Dermis blood vessel endothelial cell (primary cell): ENCODE measurements around the gene LRRC3C. TPM values are rescaled to one million over a fixed set of nuclear protein-coding genes. Genes with fewer than 3 reads are reported as not detected.

Experiments
- DNase-seq: peaks from one replicate; pipeline ENCODE4 v3.0.0; 2010
- total RNA-seq: library from RNA; depleted of rRNA; stranded (reverse); fragments of >200 nt; gene quantifications from 2 replicates; pipeline ENCODE4 v1.2.3, GENCODE V29; 2014

LRRC3C gene
- total RNA-seq, 1 donor from 2014 or later, result not detected

DNA sequence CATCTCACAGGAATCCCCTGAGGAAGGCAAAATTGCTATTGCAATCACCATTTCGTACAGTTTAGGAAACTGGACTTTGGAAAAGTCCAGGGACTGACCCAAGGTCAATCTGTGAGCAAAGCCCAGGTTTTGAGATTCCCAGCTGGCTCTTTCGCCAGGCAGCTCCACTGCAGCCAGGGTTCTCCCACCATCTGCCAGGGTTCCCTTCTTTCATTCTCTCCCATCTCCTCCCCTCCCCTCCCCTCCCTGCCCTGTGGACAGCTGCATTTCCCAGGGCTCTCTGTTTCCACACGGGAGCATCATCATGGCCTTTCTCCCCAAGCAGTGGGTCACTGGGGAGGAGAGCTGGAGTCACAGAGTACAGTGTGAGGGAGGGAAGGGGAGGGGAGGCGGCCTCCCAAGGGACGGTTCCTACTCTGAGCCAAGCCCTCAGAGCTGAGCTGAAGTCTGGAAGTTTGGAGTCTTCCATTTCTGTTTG, 23.4 kb downstream of the LRRC3C start:
- no peak for DNase-seq

GRCh38 chr17:39951924-39952679, 24.6 kb downstream of the LRRC3C start:
- DNase-seq, result no peak

DNA sequence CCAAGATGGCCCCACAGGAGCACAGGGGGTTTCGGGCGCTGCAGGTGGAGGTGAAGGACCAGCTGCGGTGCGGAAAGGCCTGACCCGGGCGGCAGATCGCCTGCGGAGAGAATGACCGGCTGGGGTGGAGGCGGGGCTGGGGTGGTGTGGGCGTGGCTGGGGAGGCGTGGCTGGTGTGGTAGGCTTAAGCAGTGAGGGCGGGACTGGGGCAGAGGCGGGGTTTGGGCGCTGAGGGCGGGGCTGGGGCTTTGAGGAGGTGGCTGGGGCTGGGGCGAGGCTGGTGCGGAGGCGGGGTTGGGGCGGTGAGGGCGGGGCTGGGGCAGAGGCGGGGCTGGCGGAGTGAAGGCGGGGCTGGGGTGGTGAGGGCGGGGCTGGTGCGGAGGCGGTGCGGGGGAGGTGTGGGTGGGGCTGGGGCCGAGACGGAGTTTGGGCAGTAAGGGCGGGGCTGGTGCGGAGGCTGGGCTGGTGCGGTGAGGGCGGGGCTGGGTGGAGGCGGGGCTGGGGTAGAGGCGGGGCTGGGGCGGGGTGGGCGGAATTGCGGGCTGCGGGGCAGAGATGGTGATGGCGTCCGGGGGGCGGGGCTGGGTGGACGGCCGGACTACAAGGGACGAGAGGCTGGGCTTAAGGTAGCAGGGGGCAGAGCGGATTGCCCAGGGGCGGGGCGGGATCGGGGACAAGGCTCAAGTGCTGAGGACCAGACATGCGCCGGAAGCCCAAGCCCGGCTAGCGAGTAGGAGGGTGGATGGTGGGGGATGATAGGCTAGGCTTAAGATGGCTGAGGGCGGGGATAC, 25.3 kb downstream of the LRRC3C start:
- DNase-seq, result peak; percentile 97

DNA sequence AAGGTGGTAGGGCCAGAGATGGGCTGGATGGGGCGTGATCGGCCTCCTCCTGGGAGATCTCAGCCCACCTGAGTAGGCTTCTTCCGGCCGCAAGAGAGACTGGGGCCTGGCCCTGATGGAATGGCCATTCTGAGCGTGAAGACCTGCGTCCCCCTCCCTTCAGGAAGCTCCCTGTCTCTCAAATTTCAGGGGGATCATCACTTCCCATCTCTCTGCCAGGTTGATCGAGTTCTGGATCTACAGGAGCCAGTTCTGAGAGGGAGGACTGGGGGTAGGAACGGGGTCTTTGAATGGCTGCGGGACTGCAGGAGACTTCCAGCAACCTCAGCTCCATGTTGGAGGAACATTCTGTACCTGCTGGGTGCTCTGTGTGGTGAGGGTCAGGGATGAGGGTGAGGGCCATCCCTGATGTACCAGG, 25.9 kb downstream of the LRRC3C start:
- DNase-seq, result no peak

GRCh38 chr17:39954876-39955275, 27.3 kb downstream of the LRRC3C start:
- no peak for DNase-seq

- no peak for DNase-seq
These were observed 28.2 kb downstream of the LRRC3C start for GRCh38 chr17:39955726-39956225.

GRCh38 chr17:39960524-39961041, 33.1 kb downstream of the LRRC3C start:
- no peak for DNase-seq

GRCh38 chr17:39962642-39963220, 35.2 kb downstream of the LRRC3C start, which contains the start of gene GSDMA:
TSS of gene GSDMA (plus strand) at chr17:39963004. CDS start at chr17:39965688, 2,684 bp downstream.
- DNase-seq, result no peak

- DNase-seq, result no peak
These were observed 36.3 kb downstream of the LRRC3C start for GRCh38 chr17:39963829-39964228.

GRCh38 chr17:39965017-39965699, 37.6 kb downstream of the LRRC3C start:
- no peak for DNase-seq

- no peak for DNase-seq
These were observed 39.2 kb downstream of the LRRC3C start for GRCh38 chr17:39966771-39967170.

- DNase-seq, result no peak
These were observed 41.2 kb downstream of the LRRC3C start for GRCh38 chr17:39968761-39969160.

DNA sequence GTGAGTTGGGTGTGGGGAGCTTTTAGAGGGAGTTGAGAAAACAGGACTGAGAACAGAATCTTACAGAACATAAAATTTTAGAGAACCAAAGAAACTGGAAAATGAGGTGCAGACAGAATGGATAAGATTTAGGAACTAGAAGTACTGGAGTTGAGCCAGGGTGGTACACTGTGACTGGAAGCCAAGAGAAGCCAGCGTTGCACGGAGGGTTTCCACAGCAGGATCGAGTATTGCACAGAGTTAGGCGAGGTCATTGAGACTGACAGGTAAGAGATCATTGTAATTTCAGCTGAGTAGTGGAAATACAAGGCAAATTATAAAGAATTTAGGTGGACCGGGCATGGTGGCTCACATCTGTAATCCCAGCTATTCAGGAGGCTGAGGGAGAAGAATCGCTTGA, 41.8 kb downstream of the LRRC3C start:
- no peak for DNase-seq

GRCh38 chr17:39970157-39970692, 42.7 kb downstream of the LRRC3C start:
- DNase-seq, result no peak

- DNase-seq, result no peak
These were observed 43.6 kb downstream of the LRRC3C start for GRCh38 chr17:39971076-39971603.

DNA sequence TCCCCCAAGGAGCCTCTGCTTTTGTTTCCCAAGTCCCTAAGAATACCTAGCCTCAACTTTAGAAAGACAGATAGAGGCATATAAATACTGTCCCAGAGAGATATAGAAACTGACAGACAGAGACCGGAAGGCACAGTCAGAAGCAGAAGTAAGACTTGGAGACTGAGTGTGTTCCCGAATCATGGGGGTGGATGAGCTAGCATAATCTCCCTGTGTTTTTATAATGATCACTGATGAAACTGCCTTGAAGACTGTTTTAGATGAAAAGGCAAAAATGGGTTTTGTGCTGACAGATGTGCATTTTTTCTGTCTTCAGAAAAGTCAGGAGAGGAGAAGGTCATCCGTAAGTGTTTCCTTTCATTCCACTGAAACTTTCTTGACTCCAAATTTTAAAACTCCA, 44.7 kb downstream of the LRRC3C start:
- no peak for DNase-seq

GRCh38 chr17:39973496-39973895, 46.0 kb downstream of the LRRC3C start:
- no peak for DNase-seq

DNA sequence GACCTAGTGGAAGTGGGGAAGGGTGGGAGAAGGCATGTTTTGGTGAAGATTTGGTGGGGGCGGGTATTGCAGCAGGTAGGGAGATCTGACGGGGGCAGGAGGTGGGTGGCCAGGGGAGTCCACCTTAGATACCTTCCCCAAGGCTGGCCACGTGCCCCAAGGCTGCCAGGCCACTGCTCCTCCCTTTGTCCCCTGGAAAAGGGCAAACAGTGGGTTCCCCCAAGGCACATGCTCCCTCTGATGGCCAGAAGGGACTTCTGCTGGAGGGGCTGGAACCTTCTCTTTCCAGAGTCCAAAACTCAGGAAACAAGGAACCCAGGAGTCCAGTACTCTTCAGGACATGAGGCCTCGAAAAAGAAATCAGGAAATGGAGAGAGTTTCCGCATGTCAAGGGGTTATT, 46.9 kb downstream of the LRRC3C start:
- DNase-seq, result no peak

- DNase-seq, result no peak
These were observed 48.3 kb downstream of the LRRC3C start for GRCh38 chr17:39975801-39976200.

DNA sequence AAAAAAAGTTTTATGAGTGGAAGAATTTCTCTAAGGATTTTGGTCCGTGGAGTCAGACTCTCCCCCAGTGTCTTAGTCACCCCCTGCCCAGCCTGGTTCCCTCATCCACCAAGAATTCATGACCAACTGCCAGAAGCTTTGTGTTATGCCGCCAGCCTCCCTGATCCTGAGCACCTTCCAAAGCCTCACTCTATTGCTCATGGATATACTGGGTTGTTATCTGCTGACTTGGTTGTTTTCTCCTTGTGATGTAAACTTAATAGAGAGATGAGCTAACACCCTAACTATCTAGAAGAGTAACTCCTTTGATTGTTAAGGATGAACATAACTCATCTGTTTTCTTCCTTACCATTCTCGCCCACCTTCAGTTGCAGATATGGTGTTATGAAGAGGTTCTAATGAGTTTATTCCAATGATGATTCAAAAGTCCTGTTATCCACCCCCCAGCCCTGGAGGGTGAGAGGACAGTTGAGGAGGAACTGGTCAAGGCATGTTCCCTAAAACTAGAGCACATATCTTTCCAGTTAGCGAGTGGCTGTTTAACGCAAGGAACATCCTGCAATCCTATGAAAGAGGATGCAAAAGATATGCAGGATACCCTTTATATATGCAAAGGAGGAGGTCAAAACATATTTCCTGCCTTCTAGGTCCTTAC, 51.6 kb downstream of the LRRC3C start:
- DNase-seq, result no peak

- no peak for DNase-seq
These were observed 52.4 kb downstream of the LRRC3C start for GRCh38 chr17:39979893-39980350.
